ENCODE measurements around the gene TRIM68. TPM values are rescaled to one million over a fixed set of nuclear protein-coding genes. Genes with fewer than 3 reads are reported as not detected.

The TRIM68 gene
- total RNA-seq, 1 donor from 2014 or later: 6.8 TPM

GRCh38 chr11:4576880-4577279 is 31.2 kb downstream of the TRIM68 start:
- Histone ChIP-seq H3K27me3 (ENCODE audit: control insufficient read depth, insufficient read depth, low read length) (no peaks in the 10 kb centered on the region), H3K36me3 (ENCODE audit: control insufficient read depth, insufficient read depth, low read length) (no peaks in the 10 kb centered on the region), H3K4me3 (ENCODE audit: low read depth, low read length) (no peak overlapping the region)
- TF ChIP-seq CTCF (IDR thresholded peaks at IDR 0.05; ENCODE audit: insufficient read depth, low read length, severe bottlenecking): no peak
- DNase-seq (ENCODE audit: low read depth) (no peak), FAIRE-seq (no peak)

- no peak overlapping the region for H3K4me3 ChIP-seq (ENCODE audit: low read depth, low read length)
- no peak for FAIRE-seq
- no peaks in the 10 kb centered on the region for H3K36me3 ChIP-seq (ENCODE audit: control insufficient read depth, insufficient read depth, low read length)
- no peak for DNase-seq (ENCODE audit: low read depth)
- no peaks in the 10 kb centered on the region for H3K27me3 ChIP-seq (ENCODE audit: control insufficient read depth, insufficient read depth, low read length)
- no peak for TF ChIP-seq CTCF (IDR thresholded peaks at IDR 0.05; ENCODE audit: insufficient read depth, low read length, severe bottlenecking)
These were observed 39.0 kb downstream of the TRIM68 start for GRCh38 chr11:4569075-4569474.

GRCh38 chr11:4565371-4565770 is 42.7 kb downstream of the TRIM68 start:
- Histone ChIP-seq H3K4me3 (ENCODE audit: low read depth, low read length) (no peak overlapping the region), H3K27me3 (ENCODE audit: control insufficient read depth, insufficient read depth, low read length) (no peaks in the 10 kb centered on the region), H3K36me3 (ENCODE audit: control insufficient read depth, insufficient read depth, low read length) (no peaks in the 10 kb centered on the region)
- no peak for DNase-seq (ENCODE audit: low read depth)
- TF ChIP-seq CTCF (IDR thresholded peaks at IDR 0.05; ENCODE audit: insufficient read depth, low read length, severe bottlenecking): no peak
- FAIRE-seq: no peak

- TF ChIP-seq CTCF (IDR thresholded peaks at IDR 0.05; ENCODE audit: insufficient read depth, low read length, severe bottlenecking): no peak
- Histone ChIP-seq H3K4me3 (ENCODE audit: low read depth, low read length) (no peak overlapping the region), H3K27me3 (ENCODE audit: control insufficient read depth, insufficient read depth, low read length) (no peaks in the 10 kb centered on the region), H3K36me3 (ENCODE audit: control insufficient read depth, insufficient read depth, low read length) (no peaks in the 10 kb centered on the region)
- DNase-seq (ENCODE audit: low read depth) (peak; percentile 27), FAIRE-seq (no peak)
These were observed 47.6 kb downstream of the TRIM68 start for GRCh38 chr11:4560467-4560866.

DNA sequence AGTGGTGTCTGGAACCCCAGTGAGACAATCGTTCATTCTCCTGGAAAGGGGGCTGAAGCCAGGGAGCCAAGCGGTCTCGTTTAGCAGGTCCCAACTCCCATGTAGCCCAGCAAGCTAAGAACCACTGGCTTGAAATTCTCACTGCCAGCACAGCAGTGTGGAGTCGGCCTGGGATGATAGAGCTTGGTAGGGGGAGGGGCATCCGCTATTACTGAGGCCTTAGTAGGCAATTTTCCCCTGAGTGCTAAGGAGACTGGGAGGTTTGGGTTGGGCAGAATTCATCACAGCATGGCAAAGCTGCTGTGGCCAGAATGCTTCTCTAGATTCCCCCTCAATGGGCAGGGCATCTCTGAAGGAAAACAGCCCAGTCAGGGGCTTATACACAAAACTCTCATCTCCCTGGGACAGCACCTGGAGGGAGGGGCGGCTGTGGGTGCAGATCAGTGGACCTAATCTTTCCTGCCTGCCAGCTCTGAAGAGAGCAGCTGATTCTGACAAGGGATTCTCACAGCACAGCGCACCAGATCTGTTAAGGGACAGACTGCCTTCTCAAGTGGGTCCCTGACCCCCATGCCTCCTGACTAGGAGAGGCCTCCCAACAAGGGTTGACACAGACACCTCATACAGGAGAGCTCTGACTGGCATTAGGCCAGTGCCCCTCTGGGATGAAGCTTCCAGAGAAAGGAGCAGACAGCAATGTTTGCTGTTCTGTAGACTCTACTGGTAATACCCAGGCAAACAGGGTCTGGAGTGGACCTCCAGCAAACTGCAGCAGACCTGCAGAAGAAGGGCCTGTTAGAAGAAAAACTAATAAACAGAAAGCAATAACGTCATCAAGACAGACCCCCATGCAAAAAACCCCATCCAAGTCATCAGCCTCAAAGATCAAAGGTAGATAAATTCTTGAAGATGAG is 48.2 kb downstream of the TRIM68 start:
- TF ChIP-seq CTCF (IDR thresholded peaks at IDR 0.05; ENCODE audit: insufficient read depth, low read length, severe bottlenecking): no peak
- Histone ChIP-seq H3K27me3 (ENCODE audit: control insufficient read depth, insufficient read depth, low read length) (no peaks in the 10 kb centered on the region), H3K4me3 (ENCODE audit: low read depth, low read length) (no peak overlapping the region), H3K36me3 (ENCODE audit: control insufficient read depth, insufficient read depth, low read length) (no peaks in the 10 kb centered on the region)
- DNase-seq (ENCODE audit: low read depth): no peak
- no peak for FAIRE-seq

Measured in bronchial epithelial cell (primary cell).